Neural progenitor cell (in vitro differentiated cells): ENCODE data around the gene CFAP299.

ENCODE experiments used
- EZH2 ChIP-seq: fragments of 200-600 bp; sonication (generic); IDR thresholded peaks from 2 replicates; pipeline ENCODE4 v1.6.1; 2017; ENCODE audit warnings: antibody characterized with exemption, mild to moderate bottlenecking, moderate library complexity
- TF ChIP-seq, protein P1 (sequence below): fragments of 200-600 bp; sonication (generic); IDR thresholded peaks from 2 replicates; pipeline ENCODE4 v1.5.1; 2017; ENCODE audit warnings: antibody characterized with exemption, mild to moderate bottlenecking

DNA sequence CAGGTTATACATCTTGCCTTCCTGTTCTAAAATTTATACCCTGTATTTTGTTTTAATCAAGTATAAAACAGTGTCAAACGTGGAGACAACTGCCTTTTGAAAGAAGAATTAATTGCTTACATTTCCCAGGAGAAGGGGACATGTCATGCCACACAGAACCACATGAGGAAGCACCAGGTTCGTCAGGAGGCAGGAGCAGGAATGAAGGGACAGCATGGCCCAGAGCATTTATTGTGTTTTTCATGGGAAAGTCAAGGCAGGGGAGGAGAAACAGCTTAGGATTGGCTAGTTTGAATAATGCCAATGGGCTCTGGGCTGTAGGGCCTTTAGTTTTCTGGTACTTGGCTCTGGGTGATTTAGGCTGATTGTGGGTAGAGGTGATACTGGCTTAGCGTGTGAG is 203.7 kb downstream of the CFAP299 start:
- TF ChIP-seq, protein P1, sequence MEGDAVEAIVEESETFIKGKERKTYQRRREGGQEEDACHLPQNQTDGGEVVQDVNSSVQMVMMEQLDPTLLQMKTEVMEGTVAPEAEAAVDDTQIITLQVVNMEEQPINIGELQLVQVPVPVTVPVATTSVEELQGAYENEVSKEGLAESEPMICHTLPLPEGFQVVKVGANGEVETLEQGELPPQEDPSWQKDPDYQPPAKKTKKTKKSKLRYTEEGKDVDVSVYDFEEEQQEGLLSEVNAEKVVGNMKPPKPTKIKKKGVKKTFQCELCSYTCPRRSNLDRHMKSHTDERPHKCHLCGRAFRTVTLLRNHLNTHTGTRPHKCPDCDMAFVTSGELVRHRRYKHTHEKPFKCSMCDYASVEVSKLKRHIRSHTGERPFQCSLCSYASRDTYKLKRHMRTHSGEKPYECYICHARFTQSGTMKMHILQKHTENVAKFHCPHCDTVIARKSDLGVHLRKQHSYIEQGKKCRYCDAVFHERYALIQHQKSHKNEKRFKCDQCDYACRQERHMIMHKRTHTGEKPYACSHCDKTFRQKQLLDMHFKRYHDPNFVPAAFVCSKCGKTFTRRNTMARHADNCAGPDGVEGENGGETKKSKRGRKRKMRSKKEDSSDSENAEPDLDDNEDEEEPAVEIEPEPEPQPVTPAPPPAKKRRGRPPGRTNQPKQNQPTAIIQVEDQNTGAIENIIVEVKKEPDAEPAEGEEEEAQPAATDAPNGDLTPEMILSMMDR: no peak
- no peak for TF ChIP-seq EZH2
